ENCODE results near the gene TMC3. TPM values are rescaled to one million over a fixed set of nuclear protein-coding genes. Genes with fewer than 3 reads are reported as not detected.

Gene TMC3
- total RNA-seq, 4 donors from 2014 or later, result 0.16 to 0.81 (median 0.36) TPM

DNA sequence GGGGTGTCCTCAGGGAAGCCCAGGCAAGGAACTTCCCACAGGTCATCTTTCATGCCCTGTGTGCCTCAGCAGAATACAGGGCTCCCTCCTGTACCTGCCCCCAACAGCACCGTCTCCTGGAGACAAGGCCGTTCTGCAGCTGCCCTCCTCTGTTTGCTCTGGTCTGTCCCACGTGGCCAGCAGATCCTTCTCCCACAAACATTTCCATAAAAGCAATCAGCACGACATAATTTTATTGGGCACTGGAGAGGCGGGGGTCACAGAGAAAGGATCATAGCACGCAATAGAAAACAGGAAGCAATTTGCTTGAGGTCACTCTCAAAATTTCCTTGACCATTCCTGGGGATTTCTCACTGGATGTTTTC is 79.5 kb downstream of the TMC3 start:
- ATAC-seq, result no peak
- Histone ChIP-seq H3K27me3 (no peaks in the 10 kb centered on the region), H3K36me3 (peaks cover 0 to 32% of the 10 kb centered on the region in 2 donors), H3K4me1 (peaks cover 0 to 27% (median 3%) of the 10 kb centered on the region in 3 donors), H3K4me3 (no peak overlapping the region), H3K27ac (peak overlapping the region in 2 of 4 donors; percentile 16 to 29), H3K9me3 (no peaks in the 10 kb centered on the region)
- TF ChIP-seq EP300 (IDR thresholded peaks at IDR 0.05) (no peak), POLR2A (IDR thresholded peaks at IDR 0.05) (no peak), POLR2AphosphoS5 (IDR thresholded peaks at IDR 0.05) (no peak)
- TF ChIP-seq, protein P1, sequence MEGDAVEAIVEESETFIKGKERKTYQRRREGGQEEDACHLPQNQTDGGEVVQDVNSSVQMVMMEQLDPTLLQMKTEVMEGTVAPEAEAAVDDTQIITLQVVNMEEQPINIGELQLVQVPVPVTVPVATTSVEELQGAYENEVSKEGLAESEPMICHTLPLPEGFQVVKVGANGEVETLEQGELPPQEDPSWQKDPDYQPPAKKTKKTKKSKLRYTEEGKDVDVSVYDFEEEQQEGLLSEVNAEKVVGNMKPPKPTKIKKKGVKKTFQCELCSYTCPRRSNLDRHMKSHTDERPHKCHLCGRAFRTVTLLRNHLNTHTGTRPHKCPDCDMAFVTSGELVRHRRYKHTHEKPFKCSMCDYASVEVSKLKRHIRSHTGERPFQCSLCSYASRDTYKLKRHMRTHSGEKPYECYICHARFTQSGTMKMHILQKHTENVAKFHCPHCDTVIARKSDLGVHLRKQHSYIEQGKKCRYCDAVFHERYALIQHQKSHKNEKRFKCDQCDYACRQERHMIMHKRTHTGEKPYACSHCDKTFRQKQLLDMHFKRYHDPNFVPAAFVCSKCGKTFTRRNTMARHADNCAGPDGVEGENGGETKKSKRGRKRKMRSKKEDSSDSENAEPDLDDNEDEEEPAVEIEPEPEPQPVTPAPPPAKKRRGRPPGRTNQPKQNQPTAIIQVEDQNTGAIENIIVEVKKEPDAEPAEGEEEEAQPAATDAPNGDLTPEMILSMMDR (IDR thresholded peaks at IDR 0.05), result no peak
- 65 to 67% methylated on average over 3 to 4 of the region's 6 CpGs for WGBS, 2 donors (ENCODE audit: low coverage in 1 of 2)

DNA sequence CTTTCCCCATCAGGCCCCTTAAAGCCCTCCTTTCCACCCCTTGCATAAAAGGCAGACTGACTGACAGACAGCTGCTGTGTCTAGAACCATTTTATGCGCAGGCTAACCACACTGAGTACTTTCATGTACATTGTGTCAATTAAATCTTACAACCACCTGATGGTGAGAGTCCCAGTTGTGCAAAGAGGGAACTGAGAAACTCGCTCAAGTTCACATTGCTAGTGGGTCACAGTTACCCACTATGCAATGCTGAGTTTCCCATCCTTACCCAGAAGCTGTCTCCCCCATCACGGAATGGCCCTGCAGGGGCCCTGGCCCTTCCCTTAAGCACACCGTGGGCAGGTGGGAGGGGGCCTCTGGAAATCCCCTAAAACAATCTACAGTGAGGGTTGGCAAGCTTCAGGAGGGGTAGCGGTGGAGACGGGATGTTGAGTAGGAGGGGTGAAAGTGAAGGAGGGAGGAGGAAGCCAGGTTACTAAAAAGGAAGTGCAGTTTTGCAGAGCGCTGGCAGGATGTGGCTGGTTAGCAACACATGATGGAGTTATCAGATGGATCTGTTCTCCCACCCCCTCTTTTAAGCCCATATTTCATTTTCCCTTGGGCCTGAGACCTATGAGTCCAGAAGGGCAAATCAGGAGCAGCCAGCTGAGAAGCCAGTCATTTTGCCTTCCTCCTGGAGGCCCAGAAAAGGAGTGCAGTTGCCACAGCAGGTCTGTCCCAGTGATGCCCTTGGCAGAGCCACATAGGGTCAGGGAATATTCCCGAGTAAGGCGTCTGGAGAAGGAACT is 80.1 kb downstream of the TMC3 start:
- H3K27ac ChIP-seq, result peak overlapping the region in 2 of 4 donors; percentile 17 to 29
- no peak for ATAC-seq

DNA sequence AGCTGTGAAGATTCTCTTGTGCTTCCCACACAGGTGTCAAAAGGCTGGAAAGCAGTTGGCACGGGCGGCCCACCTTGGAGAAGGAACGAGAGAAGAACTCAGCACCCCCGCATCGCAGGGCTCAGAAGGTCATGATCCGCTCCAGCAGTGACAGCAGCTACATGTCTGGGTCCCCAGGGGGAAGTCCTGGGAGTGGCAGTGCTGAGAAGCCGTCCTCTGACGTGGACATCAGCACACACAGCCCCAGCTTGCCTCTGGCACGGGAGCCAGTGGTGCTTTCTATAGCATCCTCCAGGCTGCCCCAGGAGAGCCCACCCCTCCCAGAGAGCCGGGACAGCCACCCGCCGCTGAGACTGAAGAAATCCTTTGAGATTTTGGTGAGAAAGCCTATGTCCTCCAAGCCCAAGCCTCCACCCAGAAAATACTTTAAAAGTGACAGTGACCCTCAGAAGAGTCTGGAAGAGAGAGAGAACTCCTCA is 81.5 kb downstream of the TMC3 start:
- Histone ChIP-seq H3K27me3 (no peaks in the 10 kb centered on the region), H3K4me3 (no peak overlapping the region), H3K27ac (no peak overlapping the region), H3K9me3 (no peaks in the 10 kb centered on the region), H3K36me3 (peaks cover 0 to 21% of the 10 kb centered on the region in 2 donors), H3K4me1 (peaks cover 0 to 27% (median 3%) of the 10 kb centered on the region in 3 donors)
- no peak for TF ChIP-seq POLR2AphosphoS5 (IDR thresholded peaks at IDR 0.05)
- TF ChIP-seq, protein P1 (IDR thresholded peaks at IDR 0.05), result no peak
- TF ChIP-seq EP300 (IDR thresholded peaks at IDR 0.05), result no peak
- no peak for TF ChIP-seq POLR2A (IDR thresholded peaks at IDR 0.05)
- no CpG with 5 or more reads among the region's 12 CpGs for WGBS, 2 donors (ENCODE audit: low coverage in 1 of 2)
- no peak for ATAC-seq

More for the DNA sequence above, 80.1 kb downstream of the TMC3 start:
- 39 to 55% methylated on average over 3 to 6 of the region's 9 CpGs for WGBS, 2 donors (ENCODE audit: low coverage in 1 of 2)
- Histone ChIP-seq H3K9me3 (no peaks in the 10 kb centered on the region), H3K4me3 (no peak overlapping the region), H3K36me3 (peaks cover 0 to 29% of the 10 kb centered on the region in 2 donors), H3K27me3 (no peaks in the 10 kb centered on the region), H3K4me1 (peaks cover 0 to 27% (median 3%) of the 10 kb centered on the region in 3 donors)
- TF ChIP-seq, protein P1 (IDR thresholded peaks at IDR 0.05), result no peak
- TF ChIP-seq EP300 (IDR thresholded peaks at IDR 0.05) (no peak), POLR2A (IDR thresholded peaks at IDR 0.05) (no peak), POLR2AphosphoS5 (IDR thresholded peaks at IDR 0.05) (no peak)

DNA sequence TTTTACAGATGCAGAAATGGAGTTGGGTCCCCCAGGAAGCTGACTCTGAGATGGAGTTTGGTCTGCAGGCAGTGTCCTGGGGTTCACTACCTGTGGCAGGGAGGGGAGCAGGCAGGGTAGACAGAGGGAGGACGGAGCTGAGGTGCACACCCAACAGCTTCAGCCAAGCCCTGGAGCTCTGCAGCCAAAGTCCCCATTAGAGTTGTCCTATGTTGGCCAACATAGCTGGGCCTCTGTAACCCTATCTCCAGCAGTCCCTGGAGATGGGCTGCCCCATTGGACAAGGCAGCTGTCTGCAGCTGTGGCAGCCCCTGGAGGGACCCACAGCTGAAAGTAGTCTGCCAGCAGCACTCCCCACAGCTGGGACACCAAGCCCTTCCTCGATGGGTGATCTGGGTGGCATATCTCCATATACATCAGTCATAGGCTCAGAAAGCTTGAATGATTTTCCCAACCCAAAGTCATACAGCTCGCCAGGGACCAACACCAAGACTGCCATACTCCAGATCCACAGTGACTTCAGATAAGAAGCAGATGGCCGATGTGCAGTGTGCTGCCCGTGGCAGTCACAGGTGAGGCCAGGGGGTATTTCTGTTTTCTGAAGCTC is 82.0 kb downstream of the TMC3 start:
- TF ChIP-seq, protein P1 (IDR thresholded peaks at IDR 0.05), result no peak
- TF ChIP-seq POLR2A (IDR thresholded peaks at IDR 0.05) (no peak), POLR2AphosphoS5 (IDR thresholded peaks at IDR 0.05) (no peak), EP300 (IDR thresholded peaks at IDR 0.05) (no peak)
- H3K27me3 ChIP-seq, result no peaks in the 10 kb centered on the region
- H3K4me3 ChIP-seq, result no peak overlapping the region
- peaks cover 0 to 21% of the 10 kb centered on the region in 2 donors for H3K36me3 ChIP-seq
- no peak for ATAC-seq
- 100% methylated on average over 2 of the region's 5 CpGs; no CpG with 5 or more reads in 1 of the 2 donors for WGBS, 2 donors (ENCODE audit: low coverage in 1 of 2)
- no peaks in the 10 kb centered on the region for H3K9me3 ChIP-seq
- H3K4me1 ChIP-seq, result peaks cover 0 to 27% (median 3%) of the 10 kb centered on the region in 3 donors
- H3K27ac ChIP-seq, result no peak overlapping the region
